GM12878 (cell line): ENCODE measurements around the gene SMIM38. TPM values are rescaled to one million over a fixed set of nuclear protein-coding genes. Genes with fewer than 3 reads are reported as not detected.

Source experiments
- ATAC-seq: fragments of 200-7000 bp; cut with Tn5 transposase; 3 replicates; pipeline ENCODE4 v1.9.1; 2020; ENCODE audit warnings: mild to moderate bottlenecking, moderate library complexity
- BruUV-seq: library from RNA; stranded (reverse); fragments of 400-500 nt; replicated peaks from 2 replicates; lab custom pipeline; 2021; lab: Mats Ljungman, UMichigan
- CTCF ChIA-PET: fragments of 300-600 bp; sonication (Branson Sonifier 250); formaldehyde crosslinking; extraction: SDS; loops from one replicate; lab custom pipeline; 2021; ENCODE audit warnings: inconsistent platforms; lab: Yijun Ruan, JAX
- POLR2A ChIA-PET: fragments of 350-600 bp; formaldehyde crosslinking; extraction: SDS; loops from one replicate; lab custom pipeline; 2021; ENCODE audit warnings: inconsistent platforms; lab: Charles Lee
- RAD21 ChIA-PET: fragments of 300-600 bp; sonication (Branson Sonifier 250); formaldehyde crosslinking; loops from one replicate; lab custom pipeline; 2023; ENCODE audit warnings: antibody characterized with exemption; ENCODE audit not compliant: unreplicated experiment; lab: Charles Lee
- SMC1A ChIA-PET: fragments of 300-600 bp; sonication (Branson Sonifier 250); formaldehyde crosslinking; loops from one replicate; lab custom pipeline; 2023; ENCODE audit not compliant: unreplicated experiment, uncharacterized antibody; lab: Charles Lee
- DNase-seq: peaks from one replicate; pipeline ENCODE4 v3.0.0-alpha.2; 2011; ENCODE audit warnings: low read depth, low spot score
- FAIRE-seq: peaks from 3 replicates; lab custom pipeline; 2011; peaks lifted over from hg19 to GRCh38; lab: Jason Lieb, UNC
- H2AFZ ChIP-seq: 2 replicates; pipeline ENCODE4 v1.6.0; 2011; ENCODE audit warnings: low read depth, low read length, control low read depth; ENCODE audit not compliant: control insufficient read depth
- H3K27ac ChIP-seq: 2 replicates; pipeline ENCODE4 v1.5.1; 2011; ENCODE audit warnings: control low read depth; ENCODE audit not compliant: control insufficient read depth, insufficient read depth
- H3K27me3 ChIP-seq, 2 experiments: replicated peaks in 1 of 2; 2 replicates each; pipeline versions ENCODE4 v1.6.0 to v1.6.1; 2011; ENCODE audit warnings: low read length in 1 of 2; ENCODE audit not compliant: control insufficient read depth in 2 of 2, insufficient read depth in 2 of 2
- H3K36me3 ChIP-seq, 2 experiments: 2 replicates each; pipeline ENCODE4 v1.5.1; 2011; ENCODE audit warnings: low read length in 1 of 2; ENCODE audit not compliant: control insufficient read depth in 2 of 2, insufficient read depth in 2 of 2
- H3K4me1 ChIP-seq: 2 replicates; pipeline ENCODE4 v1.6.1; 2011; ENCODE audit warnings: mild to moderate bottlenecking, low read length, moderate library complexity, mixed read lengths; ENCODE audit not compliant: control insufficient read depth, insufficient read depth
- H3K4me2 ChIP-seq: 2 replicates; pipeline ENCODE4 v1.6.0; 2011; ENCODE audit warnings: control low read depth; ENCODE audit not compliant: control insufficient read depth, insufficient read depth
- H3K4me3 ChIP-seq: fragments of 200-600 bp; sonication (generic); 2 replicates; pipeline ENCODE4 v1.5.1; 2016
- H3K79me2 ChIP-seq: 2 replicates; pipeline ENCODE4 v1.6.0; 2011; ENCODE audit warnings: low read length; ENCODE audit not compliant: control insufficient read depth, insufficient read depth
- H3K9ac ChIP-seq: 2 replicates; pipeline ENCODE4 v1.8.0; 2011; ENCODE audit warnings: low read length, control low read depth, mixed read lengths; ENCODE audit not compliant: control insufficient read depth, insufficient read depth
- H3K9me3 ChIP-seq: replicated peaks from 3 replicates; pipeline ENCODE4 v1.5.1; 2011; ENCODE audit warnings: mild to moderate bottlenecking, low read length; ENCODE audit not compliant: control insufficient read depth, insufficient read depth
- H4K20me1 ChIP-seq: 2 replicates; pipeline ENCODE4 v1.6.0; 2011; ENCODE audit not compliant: control insufficient read depth, insufficient read depth
- BRCA1 ChIP-seq: IDR thresholded peaks from 2 replicates; pipeline ENCODE4 v1.6.1; 2011; ENCODE audit warnings: low read depth, low read length, improper control_type of control experiment
- CBFB ChIP-seq: IDR thresholded peaks from 2 replicates; pipeline ENCODE4 v1.6.1; 2016; ENCODE audit warnings: antibody characterized with exemption, low read depth
- CHD4 ChIP-seq: fragments of 200-600 bp; sonication (generic); IDR thresholded peaks from 2 replicates; pipeline ENCODE4 v1.6.1; 2016; ENCODE audit warnings: mild to moderate bottlenecking
- GATAD2B ChIP-seq: fragments of 450-650 bp; conservative IDR thresholded peaks from 2 replicates; pipeline ENCODE4 v1.6.1; 2017; ENCODE audit warnings: low read depth, mild to moderate bottlenecking, moderate library complexity
- MEF2A ChIP-seq: IDR thresholded peaks from 2 replicates; pipeline ENCODE4 v1.6.1; 2011; ENCODE audit warnings: low read depth, mild to moderate bottlenecking, low read length, moderate library complexity; ENCODE audit not compliant: insufficient read depth
- NFXL1 ChIP-seq: fragments of 450-650 bp; IDR thresholded peaks from 2 replicates; pipeline ENCODE4 v1.6.1; 2017; ENCODE audit warnings: antibody characterized with exemption, mild to moderate bottlenecking, borderline replicate concordance
- POU2F2 ChIP-seq: IDR thresholded peaks from 3 replicates; pipeline ENCODE4 v1.6.1; 2011; ENCODE audit warnings: low read depth, mild to moderate bottlenecking, low read length, borderline replicate concordance
- RELA ChIP-seq: fragments of 450-650 bp; IDR thresholded peaks from 2 replicates; pipeline ENCODE4 v1.8.0; 2014; ENCODE audit warnings: borderline replicate concordance; ENCODE audit not compliant: partially characterized antibody
- SMARCA5 ChIP-seq: fragments of 450-650 bp; IDR thresholded peaks from 2 replicates; pipeline ENCODE4 v1.6.1; 2017; ENCODE audit warnings: mild to moderate bottlenecking
- TARDBP ChIP-seq: IDR thresholded peaks from 2 replicates; pipeline ENCODE4 v1.6.1; 2016; ENCODE audit warnings: borderline replicate concordance
- WGBS: methylation state at CpG from one replicate; pipeline ENCODE4 v1.1.6; 2016; ENCODE audit warnings: low lambda C conversion rate; ENCODE audit not compliant: insufficient replicate concordance, insufficient coverage; ENCODE audit errors: missing lambda C conversion rate; 5-methylcytosine and 5-hydroxymethylcytosine counted together
- in situ Hi-C: fragments of 300-500 bp; cut with MboI; formaldehyde crosslinking; loops from 9 replicates; pipeline ENCODE4 v1.14.3; 2018; ENCODE audit warnings: mixed read lengths
- intact Hi-C: fragments of 100-400 bp; cut with micrococcal nuclease; formaldehyde crosslinking; loops from one replicate; pipeline ENCODE4 v1.14.2; 2022; ENCODE audit not compliant: unreplicated experiment
- polyA plus RNA-seq, 11 experiments: library from polyadenylated mRNA; depleted of rRNA in 4 of 11; unstranded in 6 of 11; stranded (reverse) in 5 of 11; fragments of >200 nt; fragmentation: Nextera tagmentation in 4 of 11; fragmentation: Illumina TruSeq in 1 of 11; extraction: Ambion mirVana in 4 of 11; extraction: Trizol in 1 of 11; gene quantifications; 1 replicate in 1 of 11; 2 replicates in 10 of 11; pipeline versions ENCODE4 v1.2.1 to v1.2.3, GENCODE V29; 2011 to 2016; ENCODE audit warnings: inconsistent platforms in 2 of 11, missing spikeins in 2 of 11, low read depth in 1 of 11
- total RNA-seq, 4 experiments: library from RNA; depleted of rRNA in 3 of 4; stranded (reverse); fragments of >200 nt in 3 of 4; fragmentation: Illumina TruSeq in 1 of 4; extraction: Trizol in 1 of 4; gene quantifications; 2 replicates each; pipeline versions ENCODE4 v1.2.1 to v1.2.3, GENCODE V29; 2013 to 2021
- TF ChIP-seq, protein P1 (sequence below): fragments of 450-650 bp; IDR thresholded peaks from 2 replicates; pipeline ENCODE4 v1.6.1; 2018; ENCODE audit warnings: borderline replicate concordance, mild to moderate bottlenecking; ENCODE audit not compliant: partially characterized antibody

Gene SMIM38
- total and polyA plus RNA-seq, 10 of the 15 experiments (the other 5 are each of a cell fraction or from before 2014, with no cell fraction given), result 0.15 to 5.0 (median 2.1) TPM; not detected in 1

DNA sequence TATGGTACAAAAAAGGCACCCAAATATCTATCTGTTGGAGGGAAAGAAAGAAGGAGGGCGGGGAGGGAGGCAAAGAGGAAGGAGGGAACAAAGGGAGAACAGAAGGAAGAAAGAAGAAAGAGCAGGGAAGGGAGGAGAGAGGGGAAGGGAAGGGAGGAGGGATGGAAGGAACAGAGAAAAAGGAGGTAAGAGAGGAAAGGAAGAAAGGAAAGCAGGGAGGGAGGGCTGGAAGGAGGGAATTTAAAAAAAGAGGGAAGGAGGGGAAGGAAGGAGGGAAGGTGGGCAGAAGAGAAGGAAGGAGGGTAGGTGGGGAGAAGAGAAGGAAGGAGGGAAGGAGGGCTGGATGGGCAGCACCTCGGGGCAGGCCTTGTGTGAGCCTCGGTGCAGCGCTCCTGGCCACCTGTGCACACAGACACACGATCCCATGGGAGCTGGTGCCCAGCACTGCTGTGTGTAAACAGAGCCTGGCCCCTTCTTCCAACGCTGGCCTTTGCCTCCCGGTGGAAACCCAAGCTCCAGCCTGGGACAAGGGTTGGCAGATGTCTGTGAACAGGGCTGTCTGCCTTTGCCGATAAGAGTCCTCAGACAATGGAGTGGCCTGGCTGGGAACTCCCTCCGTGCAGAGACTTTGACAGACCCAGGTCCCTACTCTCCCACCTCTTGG is 23.2 kb downstream of the SMIM38 start:
- peaks cover 2% of the 10 kb centered on the region; the same call in 2 of the 3 replicates for H3K9me3 ChIP-seq
- H2AFZ ChIP-seq, result no peak overlapping the region
- WGBS, result 66% methylated on average over 9 of the region's 9 CpGs
- no peak overlapping the region for H3K27ac ChIP-seq
- DNase-seq (no peak), FAIRE-seq (no peak)
- H3K27me3 ChIP-seq, result no peaks in the 10 kb centered on the region
- CTCF ChIA-PET, result no interaction called here
- H3K4me3 ChIP-seq, result no peak overlapping the region
- TF ChIP-seq TARDBP (no peak), POU2F2 (no peak), CHD4 (no peak), GATAD2B (no peak), RELA (no peak), NFXL1 (no peak), MEF2A (no peak), CBFB (no peak), BRCA1 (no peak), SMARCA5 (no peak)
- TF ChIP-seq, protein P1, sequence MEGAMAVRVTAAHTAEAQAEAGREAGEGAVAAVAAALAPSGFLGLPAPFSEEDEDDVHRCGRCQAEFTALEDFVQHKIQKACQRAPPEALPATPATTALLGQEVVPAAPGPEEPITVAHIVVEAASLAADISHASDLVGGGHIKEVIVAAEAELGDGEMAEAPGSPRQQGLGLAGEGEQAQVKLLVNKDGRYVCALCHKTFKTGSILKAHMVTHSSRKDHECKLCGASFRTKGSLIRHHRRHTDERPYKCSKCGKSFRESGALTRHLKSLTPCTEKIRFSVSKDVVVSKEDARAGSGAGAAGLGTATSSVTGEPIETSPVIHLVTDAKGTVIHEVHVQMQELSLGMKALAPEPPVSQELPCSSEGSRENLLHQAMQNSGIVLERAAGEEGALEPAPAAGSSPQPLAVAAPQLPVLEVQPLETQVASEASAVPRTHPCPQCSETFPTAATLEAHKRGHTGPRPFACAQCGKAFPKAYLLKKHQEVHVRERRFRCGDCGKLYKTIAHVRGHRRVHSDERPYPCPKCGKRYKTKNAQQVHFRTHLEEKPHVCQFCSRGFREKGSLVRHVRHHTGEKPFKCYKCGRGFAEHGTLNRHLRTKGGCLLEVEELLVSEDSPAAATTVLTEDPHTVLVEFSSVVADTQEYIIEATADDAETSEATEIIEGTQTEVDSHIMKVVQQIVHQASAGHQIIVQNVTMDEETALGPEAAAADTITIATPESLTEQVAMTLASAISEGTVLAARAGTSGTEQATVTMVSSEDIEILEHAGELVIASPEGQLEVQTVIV, result no peak
- TF ChIP-seq, all 136 proteins: peak for 0
- no TSS peak for BruUV-seq
- ChIA-PET SMC1A (no interaction called here), RAD21 (no interaction called here), POLR2A (no interaction called here)
- Histone ChIP-seq H3K4me2 (no peak overlapping the region), H3K79me2 (no peaks in the 10 kb centered on the region), H3K4me1 (peaks cover 4% of the 10 kb centered on the region; the same call in 1 of the 2 replicates), H3K9ac (no peak overlapping the region), H3K36me3 (no peaks in the 10 kb centered on the region), H4K20me1 (no peaks in the 10 kb centered on the region)
- in situ Hi-C loops (no loop called here), intact Hi-C loops (no loop called here)
- ATAC-seq, result no peak
